ENCODE data around the gene TWNK.
"Not testable (repeated sequence)": the region's sequence is repeated elsewhere in the genome, so short reads cannot be mapped to it uniquely, and the experiment has no call there.

TWNK gene

DNA sequence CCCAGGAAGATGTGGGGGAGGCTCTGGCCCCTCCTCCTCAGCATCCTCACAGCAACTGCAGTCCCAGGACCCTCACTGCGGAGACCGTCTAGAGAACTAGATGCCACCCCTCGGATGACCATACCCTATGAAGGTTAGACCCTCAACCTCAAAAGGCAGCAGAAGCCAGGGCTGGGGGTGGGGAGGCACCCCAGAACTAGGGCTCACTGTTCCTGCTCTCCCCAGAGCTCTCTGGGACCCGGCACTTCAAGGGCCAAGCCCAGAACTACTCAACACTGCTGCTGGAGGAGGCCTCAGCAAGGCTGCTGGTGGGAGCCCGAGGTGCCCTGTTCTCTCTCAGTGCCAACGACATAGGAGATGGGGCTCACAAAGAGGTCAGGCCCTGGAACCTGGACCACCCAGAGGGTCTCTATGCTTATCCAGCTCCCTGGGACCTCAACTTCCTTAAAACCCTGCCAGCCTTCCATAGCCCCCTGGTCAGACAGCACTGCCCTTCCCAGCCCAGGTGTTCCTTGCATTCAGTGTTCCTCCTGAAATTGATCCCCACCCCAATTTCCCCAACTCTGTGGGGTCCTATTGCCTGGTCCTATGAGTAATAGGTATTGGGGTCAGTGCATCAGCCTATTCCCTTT, 14.3 kb upstream of the TWNK start:
- DNase-seq (ENCODE audit: low read depth in 2 of 2): no peak

GRCh38 chr10:100975397-100975796, 11.9 kb upstream of the TWNK start:
- not testable (repeated sequence) for DNase-seq (ENCODE audit: low read depth in 2 of 2)

DNA sequence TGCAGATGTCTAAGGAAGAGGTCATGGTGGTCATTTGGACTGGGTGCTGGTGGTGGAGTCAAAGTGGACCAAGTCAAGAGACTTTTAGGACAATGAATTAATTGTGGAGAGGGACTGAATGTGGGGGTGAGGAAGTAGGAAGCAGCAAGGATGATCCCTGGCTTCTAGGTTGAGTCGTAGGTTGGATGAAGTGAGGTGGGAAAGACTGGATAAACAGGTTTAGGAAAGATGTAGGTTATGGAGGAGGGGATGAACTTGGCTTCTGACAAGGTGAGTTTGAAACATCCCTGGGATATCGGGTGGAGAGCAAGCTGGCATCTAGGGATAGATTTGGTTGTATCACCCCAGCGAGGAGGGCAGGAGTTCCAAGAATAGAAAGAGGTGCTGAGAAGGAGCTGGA, 10.4 kb upstream of the TWNK start:
- no peak for DNase-seq (ENCODE audit: low read depth in 2 of 2)

DNA sequence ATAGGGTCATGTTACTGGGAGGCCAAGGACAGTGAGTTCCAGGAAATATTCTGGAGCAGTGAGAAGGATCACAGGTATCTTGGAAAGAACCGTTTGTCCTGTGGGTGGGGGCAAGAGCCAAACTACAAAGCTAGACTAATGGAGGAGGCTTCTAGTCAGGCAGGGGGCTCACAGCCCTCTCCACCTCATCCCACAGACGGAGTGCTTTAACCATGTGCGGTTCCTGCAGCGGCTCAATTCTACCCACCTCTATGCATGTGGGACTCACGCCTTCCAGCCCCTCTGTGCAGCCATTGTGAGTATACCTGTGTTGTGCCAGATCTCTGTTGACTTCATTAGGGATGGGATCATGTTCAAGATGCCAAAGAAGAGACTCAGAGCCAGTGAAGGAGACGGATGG, 9.9 kb upstream of the TWNK start:
- no peak for DNase-seq (ENCODE audit: low read depth in 2 of 2)

DNA sequence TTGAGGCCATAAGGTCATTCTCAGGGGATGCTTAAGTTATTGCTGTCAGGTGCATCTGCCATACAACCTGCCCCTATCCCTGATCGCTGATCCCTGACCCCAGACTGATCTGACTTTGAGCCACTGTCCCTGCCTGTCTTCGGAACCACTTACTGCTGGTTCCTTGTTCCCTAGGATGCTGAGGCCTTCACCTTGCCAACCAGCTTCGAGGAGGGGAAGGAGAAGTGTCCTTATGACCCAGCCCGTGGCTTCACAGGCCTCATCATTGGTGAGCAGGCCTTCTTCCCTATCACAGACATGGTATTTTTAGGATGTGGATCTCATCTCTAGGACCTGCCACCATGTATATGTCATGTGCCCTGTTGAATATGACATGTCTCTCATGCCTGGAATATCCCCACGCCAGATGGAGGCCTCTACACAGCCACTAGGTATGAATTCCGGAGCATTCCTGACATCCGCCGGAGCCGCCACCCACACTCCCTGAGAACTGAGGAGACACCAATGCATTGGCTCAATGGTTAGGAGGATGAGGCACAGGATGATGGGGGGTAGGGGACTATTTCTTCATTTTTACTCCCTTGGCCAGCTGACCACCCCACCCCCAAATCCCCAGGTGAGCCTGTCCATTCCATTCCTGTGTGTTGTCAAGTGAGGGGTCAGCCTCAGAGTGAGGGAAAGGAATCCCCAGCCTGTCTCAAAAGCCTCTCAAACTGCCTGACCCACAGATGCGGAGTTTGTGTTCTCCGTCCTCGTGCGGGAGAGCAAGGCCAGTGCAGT, 9.0 kb upstream of the TWNK start:
- no peak for DNase-seq (ENCODE audit: low read depth in 2 of 2)

DNA sequence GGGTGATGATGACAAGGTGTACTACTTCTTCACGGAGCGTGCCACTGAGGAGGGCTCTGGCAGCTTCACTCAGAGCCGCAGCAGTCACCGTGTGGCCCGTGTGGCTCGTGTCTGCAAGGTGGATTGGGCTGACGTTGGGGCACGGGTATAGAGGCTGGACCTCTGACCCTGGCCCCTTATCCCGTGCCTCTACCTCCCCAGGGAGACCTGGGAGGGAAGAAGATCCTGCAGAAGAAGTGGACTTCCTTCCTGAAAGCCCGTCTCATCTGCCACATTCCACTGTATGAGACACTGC, 8.5 kb upstream of the TWNK start:
- no peak for DNase-seq (ENCODE audit: low read depth in 2 of 2)

DNA sequence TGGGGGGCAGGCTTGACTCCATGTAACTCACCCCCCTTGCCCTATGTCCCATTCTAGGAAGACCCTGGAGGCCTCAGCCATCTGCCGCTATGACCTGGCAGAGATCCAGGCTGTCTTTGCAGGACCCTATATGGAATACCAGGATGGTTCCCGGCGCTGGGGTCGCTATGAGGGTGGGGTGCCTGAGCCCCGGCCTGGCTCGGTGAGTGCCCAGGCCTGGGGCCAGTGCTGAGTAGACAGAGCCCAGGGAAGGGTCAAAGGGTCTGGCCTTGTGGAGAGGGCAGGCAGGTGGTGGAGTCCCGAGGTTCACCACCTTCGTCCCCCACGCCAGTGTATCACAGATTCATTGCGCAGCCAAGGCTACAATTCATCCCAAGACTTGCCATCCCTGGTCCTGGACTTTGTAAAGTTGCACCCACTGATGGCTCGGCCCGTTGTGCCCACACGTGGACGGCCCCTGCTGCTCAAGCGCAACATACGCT, 7.5 kb upstream of the TWNK start:
- DNase-seq (ENCODE audit: low read depth in 2 of 2): no peak

DNA sequence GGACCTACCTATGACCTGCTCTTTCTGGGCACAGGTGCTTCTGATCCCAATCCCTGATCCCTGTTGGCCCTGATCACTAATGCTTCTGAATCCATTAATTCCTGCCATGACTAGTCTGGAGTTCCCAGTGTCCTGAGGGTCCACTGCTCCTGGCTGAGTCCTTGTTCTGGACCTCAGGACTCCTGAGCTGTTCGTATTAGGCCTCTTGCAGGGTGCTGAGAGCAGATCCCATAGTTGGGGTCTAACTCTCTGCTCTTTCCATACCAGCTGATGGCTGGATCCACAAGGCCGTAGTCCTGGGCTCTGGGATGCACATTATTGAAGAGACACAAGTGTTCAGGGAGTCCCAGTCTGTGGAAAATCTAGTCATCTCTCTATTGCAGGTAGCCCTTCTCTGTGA, 7.0 kb upstream of the TWNK start:
- no peak for DNase-seq (ENCODE audit: low read depth in 2 of 2)

- no peak for DNase-seq (ENCODE audit: low read depth in 2 of 2)
Measured at GRCh38 chr10:100980711-100981110, 6.6 kb upstream of the TWNK start.

GRCh38 chr10:100981178-100981772, 6.1 kb upstream of the TWNK start:
- no peak for DNase-seq (ENCODE audit: low read depth in 2 of 2)

DNA sequence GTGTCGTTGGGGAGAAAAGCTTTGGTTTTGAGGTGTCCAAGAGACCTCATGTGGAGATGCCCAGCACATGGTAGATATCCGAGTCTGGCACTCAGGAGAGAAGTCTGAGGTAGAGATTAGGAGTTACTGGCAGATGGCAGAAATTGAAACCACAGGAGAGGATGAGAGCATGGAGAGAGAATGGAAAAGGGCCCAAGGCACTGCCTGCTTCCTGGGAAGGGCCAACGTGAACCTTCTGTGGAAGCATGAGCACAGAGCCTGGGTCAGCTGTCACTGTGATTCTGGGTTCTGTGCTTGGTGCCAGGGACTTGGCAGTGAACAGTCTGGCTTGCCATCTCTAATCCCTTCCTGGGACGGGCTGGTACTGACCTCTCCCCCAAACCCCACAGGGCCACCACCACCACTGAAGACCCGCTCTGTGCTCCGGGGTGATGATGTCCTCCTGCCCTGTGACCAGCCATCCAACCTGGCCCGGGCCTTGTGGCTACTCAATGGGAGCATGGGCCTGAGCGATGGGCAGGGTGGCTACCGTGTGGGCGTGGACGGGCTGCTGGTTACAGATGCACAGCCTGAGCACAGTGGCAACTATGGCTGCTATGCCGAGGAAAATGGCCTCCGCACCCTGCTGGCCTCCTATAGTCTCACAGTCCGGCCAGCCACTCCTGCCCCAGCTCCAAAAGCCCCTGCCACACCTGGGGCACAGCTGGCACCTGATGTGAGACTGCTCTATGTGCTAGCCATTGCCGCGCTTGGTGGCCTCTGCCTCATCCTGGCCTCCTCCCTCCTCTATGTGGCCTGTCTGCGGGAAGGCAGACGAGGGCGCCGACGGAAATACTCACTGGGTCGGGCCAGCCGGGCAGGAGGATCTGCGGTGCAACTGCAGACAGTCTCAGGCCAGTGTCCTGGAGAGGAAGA, 4.2 kb upstream of the TWNK start:
- no peak for DNase-seq (ENCODE audit: low read depth in 2 of 2)

DNA sequence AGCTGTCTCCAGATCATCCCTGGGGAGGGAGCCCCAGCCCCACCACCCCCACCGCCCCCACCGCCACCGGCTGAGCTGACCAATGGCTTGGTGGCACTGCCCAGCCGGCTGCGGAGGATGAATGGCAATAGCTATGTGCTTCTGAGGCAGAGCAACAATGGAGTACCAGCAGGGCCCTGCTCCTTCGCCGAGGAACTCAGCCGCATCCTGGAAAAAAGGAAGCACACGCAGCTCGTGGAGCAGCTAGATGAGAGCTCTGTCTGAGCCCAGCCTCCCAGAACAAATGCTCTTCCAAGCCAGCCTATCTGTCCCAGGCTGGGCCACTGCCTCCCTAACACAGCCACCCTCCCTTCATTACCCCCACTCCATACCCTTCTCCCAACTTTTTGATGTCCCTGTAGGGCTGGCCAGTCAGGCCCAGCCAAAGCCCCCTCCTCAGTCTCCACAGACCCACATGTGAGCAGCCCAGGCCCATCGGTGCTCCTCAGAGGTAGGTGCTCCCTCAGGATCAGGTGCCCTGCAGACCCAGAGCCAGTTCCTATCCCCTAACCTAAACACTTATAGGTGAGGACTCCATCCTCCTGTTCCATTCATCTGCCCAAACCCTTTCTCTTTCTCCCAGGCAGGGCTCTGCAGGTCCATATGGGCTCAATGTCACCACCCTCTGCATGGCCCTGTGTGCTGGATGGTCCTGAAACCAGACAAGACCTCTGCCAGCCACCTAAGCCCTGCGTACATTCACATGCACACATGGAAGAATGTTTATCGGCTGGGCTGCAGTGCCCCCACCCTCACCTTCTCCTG, 3.3 kb upstream of the TWNK start:
- DNase-seq (ENCODE audit: low read depth in 2 of 2): no peak

- DNase-seq (ENCODE audit: low read depth in 2 of 2): no peak
Measured at GRCh38 chr10:100984672-100985177, 2.6 kb upstream of the TWNK start.

DNA sequence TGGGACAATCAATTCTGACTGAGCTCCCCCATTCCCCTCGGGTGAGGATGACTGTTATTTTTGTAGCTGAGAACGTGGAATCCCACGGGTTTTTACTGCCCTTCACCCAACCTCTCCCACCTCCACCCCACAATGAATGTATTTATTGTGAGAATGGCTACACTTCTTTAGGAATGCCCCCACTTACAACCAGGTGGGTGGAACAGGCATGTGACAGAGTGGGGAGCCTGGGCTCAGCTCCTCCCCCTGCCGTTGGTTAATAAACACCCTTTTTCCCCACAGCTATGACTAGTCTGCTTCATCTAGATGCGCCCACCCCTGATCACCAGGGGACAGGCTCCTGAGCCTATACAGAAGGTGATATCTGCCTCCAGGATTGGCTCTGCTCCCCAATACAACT, 2.0 kb upstream of the TWNK start:
- DNase-seq (ENCODE audit: low read depth in 2 of 2): no peak

- no peak for DNase-seq (ENCODE audit: low read depth in 2 of 2)
Measured at GRCh38 chr10:100986623-100986951, 756 bp upstream of the TWNK start.

DNA sequence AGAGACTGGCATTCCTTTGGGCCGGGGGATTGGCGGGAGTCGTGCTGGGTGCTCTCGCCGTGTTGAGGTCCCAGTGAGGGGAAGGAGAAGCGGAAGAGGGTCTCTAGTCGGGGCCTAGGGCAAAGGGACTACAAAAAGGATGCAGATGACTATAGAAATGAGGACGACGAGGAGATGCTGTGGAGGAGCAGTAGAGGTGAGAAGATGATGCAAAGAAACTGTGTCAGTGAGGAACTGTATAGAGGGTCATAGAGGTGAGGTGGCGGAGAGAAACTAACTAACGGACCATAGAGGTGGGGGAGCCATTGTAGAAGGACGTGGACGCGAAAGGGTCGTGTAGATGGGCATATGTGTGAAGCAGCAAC, 324 bp downstream of the TWNK start:
- DNase-seq (ENCODE audit: low read depth in 2 of 2): no peak

DNA sequence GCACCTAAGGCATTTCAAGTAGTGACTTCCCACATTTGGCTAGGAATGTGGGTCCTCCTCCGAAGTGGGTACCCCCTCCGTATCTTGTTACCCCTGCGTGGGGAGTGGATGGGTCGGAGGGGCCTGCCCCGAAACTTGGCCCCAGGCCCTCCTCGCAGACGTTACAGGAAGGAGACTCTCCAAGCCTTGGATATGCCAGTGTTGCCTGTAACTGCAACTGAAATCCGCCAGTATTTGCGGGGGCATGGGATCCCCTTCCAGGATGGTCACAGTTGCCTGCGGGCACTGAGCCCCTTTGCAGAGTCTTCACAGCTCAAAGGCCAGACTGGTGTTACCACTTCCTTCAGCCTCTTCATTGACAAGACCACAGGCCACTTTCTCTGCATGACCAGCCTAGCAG, 823 bp downstream of the TWNK start:
- no peak for DNase-seq (ENCODE audit: low read depth in 2 of 2)

DNA sequence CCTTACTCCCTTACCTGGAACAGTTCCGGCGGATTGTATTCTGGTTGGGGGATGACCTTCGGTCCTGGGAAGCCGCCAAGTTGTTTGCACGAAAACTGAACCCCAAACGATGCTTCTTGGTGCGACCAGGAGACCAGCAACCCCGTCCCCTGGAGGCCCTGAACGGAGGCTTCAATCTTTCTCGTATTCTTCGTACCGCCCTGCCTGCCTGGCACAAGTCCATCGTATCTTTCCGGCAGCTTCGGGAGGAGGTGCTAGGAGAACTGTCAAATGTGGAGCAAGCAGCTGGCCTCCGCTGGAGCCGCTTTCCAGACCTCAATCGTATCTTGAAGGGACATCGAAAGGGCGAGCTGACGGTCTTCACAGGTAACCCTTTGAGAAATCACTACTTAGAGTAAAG, 1.7 kb downstream of the TWNK start:
- no peak for DNase-seq (ENCODE audit: low read depth in 2 of 2)

DNA sequence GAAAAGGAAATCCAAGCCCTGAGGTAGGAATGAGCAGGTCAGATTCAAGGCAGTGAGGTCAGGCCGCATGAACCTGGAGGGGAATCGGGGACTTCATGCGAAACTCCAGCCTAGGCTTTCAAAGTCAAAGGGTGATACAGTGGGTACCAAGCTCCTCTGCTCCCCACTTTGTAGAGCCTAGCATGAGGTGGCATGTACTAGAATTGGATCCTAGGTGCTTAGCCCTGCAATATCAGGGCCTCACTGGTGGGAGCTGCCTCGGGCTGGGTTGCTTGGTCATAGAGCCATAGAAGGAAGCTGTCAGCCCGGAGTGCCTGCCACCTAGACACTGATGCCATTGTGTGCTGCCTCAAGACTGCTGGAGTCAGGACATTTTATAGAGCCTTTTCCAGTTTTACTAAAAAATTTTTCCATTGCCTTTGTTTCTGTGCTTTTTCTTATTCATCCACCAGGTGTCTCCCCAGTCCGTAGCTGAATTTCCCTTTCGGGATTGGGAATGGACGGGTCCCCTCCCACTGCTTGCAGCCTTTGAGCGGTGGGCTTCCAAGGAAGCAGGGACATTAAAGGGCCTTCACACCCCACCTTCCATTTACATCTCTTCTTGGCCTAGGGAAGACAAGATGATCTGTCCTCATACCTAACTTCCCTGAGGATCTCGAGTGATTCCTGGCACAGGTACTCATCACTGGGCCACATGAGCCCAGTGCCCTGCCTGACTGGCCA, 6.8 kb downstream of the TWNK start:
- no peak for DNase-seq (ENCODE audit: low read depth in 2 of 2)

- no peak for DNase-seq (ENCODE audit: low read depth in 2 of 2)
Measured at GRCh38 chr10:100995181-100995580, 7.8 kb downstream of the TWNK start.
